ENCODE measurements around the gene NAA60. TPM values are rescaled to one million over a fixed set of nuclear protein-coding genes. Genes with fewer than 3 reads are reported as not detected.

The NAA60 gene
- total and polyA plus RNA-seq, 2 experiments from 2014 or later = 32.4 to 36.5 TPM

GRCh38 chr16:3454631-3455147 is 11.2 kb downstream of the NAA60 start (continued):
- no peak for TF ChIP-seq ZNF462 (CRISPR knock-in tag; IDR thresholded peaks at IDR 0.05)
- no peak for TF ChIP-seq ZNF114 (CRISPR knock-in tag; IDR thresholded peaks at IDR 0.05)
- no peak for TF ChIP-seq REST (IDR thresholded peaks at IDR 0.05; ENCODE audit: unreplicated experiment)

Measured in GM23338 (cell line).